Tibial nerve (tissue), 4 donors: ENCODE data around the gene LAMB4. TPM values are rescaled to one million over a fixed set of nuclear protein-coding genes. Genes with fewer than 3 reads are reported as not detected.

Source experiments
- DNase-seq, 2 donors: peaks; one replicate each; pipeline ENCODE4 v3.0.0-alpha.2; 2019; ENCODE audit warnings: low spot score in 2 of 2
- H3K27ac ChIP-seq, 4 donors: fragments of 200-600 bp; sonication (generic) in 3 of 4; one replicate each; pipeline ENCODE4 v1.5.1; 2017 to 2019; ENCODE audit warnings: mild to moderate bottlenecking in 1 of 4
- H3K27me3 ChIP-seq, 2 donors: fragments of 200-600 bp; sonication (generic) in 1 of 2; one replicate each; pipeline versions ENCODE4 v1.5.1 to v1.6.0; 2017 to 2019
- H3K36me3 ChIP-seq, 3 donors: fragments of 200-600 bp; sonication (generic); one replicate each; pipeline ENCODE4 v1.5.1; 2018 to 2019
- H3K4me1 ChIP-seq, 4 donors: fragments of 200-600 bp; sonication (generic) in 3 of 4; one replicate each; pipeline ENCODE4 v1.5.1; 2017 to 2019
- H3K4me3 ChIP-seq, 4 donors: fragments of 200-600 bp; sonication (generic) in 3 of 4; one replicate each; pipeline ENCODE4 v1.5.1; 2017 to 2019; ENCODE audit warnings: mild to moderate bottlenecking in 1 of 4, moderate library complexity in 1 of 4
- H3K9me3 ChIP-seq, 4 donors: fragments of 200-600 bp; sonication (generic) in 3 of 4; one replicate each; pipeline ENCODE4 v1.5.1; 2017 to 2019
- CTCF ChIP-seq, 5 experiments: fragments of 200-600 bp in 3 of 5; fragments of 450-650 bp in 2 of 5; sonication (generic) in 3 of 5; IDR thresholded peaks; one replicate each; pipeline ENCODE4 v1.5.1; 2016 to 2019; ENCODE audit warnings: antibody characterized with exemption in 5 of 5, mild to moderate bottlenecking in 3 of 5, moderate library complexity in 2 of 5
- EP300 ChIP-seq, 2 donors: sonication (generic); formaldehyde crosslinking; IDR thresholded peaks; one replicate each; pipeline ENCODE4 v1.6.1; 2017; ENCODE audit warnings: antibody characterized with exemption in 2 of 2, mild to moderate bottlenecking in 1 of 2
- POLR2A ChIP-seq, 2 donors: fragments of 450-650 bp; IDR thresholded peaks; one replicate each; pipeline ENCODE4 v1.6.1; 2017; ENCODE audit warnings: antibody characterized with exemption in 2 of 2, mild to moderate bottlenecking in 2 of 2, moderate library complexity in 2 of 2
- WGBS, 2 donors: methylation state at CpG; one replicate each; pipeline ENCODE4 v1.1.5; 2018; 5-methylcytosine and 5-hydroxymethylcytosine counted together
- total RNA-seq, 4 donors: library from RNA; depleted of rRNA; stranded (reverse); fragments of >200 nt; gene quantifications; one replicate each; pipeline ENCODE4 v1.1.0, GENCODE V29; 2016

Gene LAMB4
- 1 to 10 TPM in 1 of 4 donors, under 1 TPM in 2, not detected in 1; 0.22 to 1.2 (median 0.42) TPM for total RNA-seq

GRCh38 chr7:108130261-108130660 is at the start of gene LAMB4:
TSS of gene LAMB4 (minus strand) at chr7:108130361. CDS start at chr7:108123164, 7,197 bp downstream.
- Histone ChIP-seq H3K4me1 (no peaks in the 10 kb centered on the region), H3K9me3 (no peaks in the 10 kb centered on the region), H3K36me3 (no peaks in the 10 kb centered on the region), H3K4me3 (no peak within 1 kb of the TSS), H3K27me3 (no peaks in the 10 kb centered on the region), H3K27ac (no peak within 1 kb of the TSS)
- 89 to 93% methylated on average over 3 of the region's 3 CpGs for whole genome bisulfite sequencing, 2 donors
- no peak for DNase-seq
- no peak for TF ChIP-seq EP300 (IDR thresholded peaks at IDR 0.05)
- no peak for TF ChIP-seq CTCF (IDR thresholded peaks at IDR 0.05)
- no peak for TF ChIP-seq POLR2A (IDR thresholded peaks at IDR 0.05)

DNA sequence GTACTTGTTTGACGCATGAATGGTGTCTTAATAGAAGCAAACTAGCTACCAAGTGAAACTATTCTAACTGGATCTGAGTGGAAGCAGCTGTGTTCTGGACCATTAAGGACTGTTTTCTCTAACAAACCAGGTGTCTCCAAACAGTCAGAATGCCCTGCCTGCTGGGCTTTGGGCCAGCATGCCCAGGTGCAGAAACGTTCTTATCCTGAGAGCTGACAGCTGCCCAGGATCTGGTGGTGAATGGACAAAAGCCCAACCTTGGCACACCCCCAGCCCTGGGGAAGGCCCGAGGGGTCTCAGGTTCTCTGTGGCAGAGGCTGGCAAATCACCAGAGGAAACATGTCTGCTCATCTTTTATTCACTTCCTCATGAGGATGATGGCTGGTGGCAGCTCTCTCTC is 48.2 kb upstream of the LAMB4 start:
- H3K27me3 ChIP-seq = no peaks in the 10 kb centered on the region
- H3K27ac ChIP-seq = no peak overlapping the region
- peaks cover 0 to 4% (median 0%) of the 10 kb centered on the region in 3 donors for H3K36me3 ChIP-seq
- no peaks in the 10 kb centered on the region for H3K9me3 ChIP-seq
- H3K4me1 ChIP-seq = no peaks in the 10 kb centered on the region
- H3K4me3 ChIP-seq = no peak overlapping the region
- TF ChIP-seq POLR2A (IDR thresholded peaks at IDR 0.05) = no peak
- no peak for TF ChIP-seq EP300 (IDR thresholded peaks at IDR 0.05)
- no peak for TF ChIP-seq CTCF (IDR thresholded peaks at IDR 0.05)
- WGBS, 2 donors = 56 to 57% methylated on average over 3 of the region's 3 CpGs
- DNase-seq = no peak

- DNase-seq = no peak
- no peaks in the 10 kb centered on the region for H3K4me1 ChIP-seq
- no peak overlapping the region for H3K27ac ChIP-seq
- 92 to 95% methylated on average over 8 of the region's 8 CpGs for WGBS, 2 donors
- no peaks in the 10 kb centered on the region for H3K9me3 ChIP-seq
- no peak overlapping the region for H3K4me3 ChIP-seq
- no peaks in the 10 kb centered on the region for H3K36me3 ChIP-seq
- no peaks in the 10 kb centered on the region for H3K27me3 ChIP-seq
- TF ChIP-seq EP300 (IDR thresholded peaks at IDR 0.05) (no peak), CTCF (IDR thresholded peaks at IDR 0.05) (no peak)
Observed at GRCh38 chr7:108171164-108171563, 41.0 kb upstream of the LAMB4 start.

- H3K9me3 ChIP-seq = no peaks in the 10 kb centered on the region
- TF ChIP-seq POLR2A (IDR thresholded peaks at IDR 0.05) = no peak
- TF ChIP-seq CTCF (IDR thresholded peaks at IDR 0.05) = no peak
- no peak for TF ChIP-seq EP300 (IDR thresholded peaks at IDR 0.05)
- WGBS, 2 donors = 68 to 69% methylated on average over 5 of the region's 5 CpGs
- DNase-seq = no peak
- H3K4me3 ChIP-seq = no peak overlapping the region
- H3K4me1 ChIP-seq = no peaks in the 10 kb centered on the region
- H3K27ac ChIP-seq = no peak overlapping the region
- no peaks in the 10 kb centered on the region for H3K36me3 ChIP-seq
- H3K27me3 ChIP-seq = no peaks in the 10 kb centered on the region
Observed at GRCh38 chr7:108170251-108170650, 40.1 kb upstream of the LAMB4 start.

DNA sequence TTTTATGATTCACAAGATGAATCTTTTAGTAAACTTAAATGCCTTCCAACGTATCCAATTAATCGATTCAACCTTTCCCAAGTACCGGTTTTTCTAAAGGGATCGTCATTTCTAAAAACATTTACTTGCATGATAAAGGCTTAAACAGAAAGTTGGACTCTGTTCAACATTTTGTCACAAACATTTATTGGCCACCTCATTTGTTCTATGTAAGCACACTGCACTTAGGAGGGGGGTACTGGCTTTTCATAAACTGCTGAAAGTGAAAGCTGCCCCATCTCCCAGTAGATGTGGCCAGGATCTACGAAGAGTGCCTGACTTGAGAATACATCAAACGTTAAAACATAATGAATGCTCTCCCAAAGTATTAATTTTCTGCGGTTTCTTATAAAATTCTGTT is 37.3 kb upstream of the LAMB4 start:
- WGBS, 2 donors = 55 to 58% methylated on average over 7 of the region's 7 CpGs
- Histone ChIP-seq H3K27ac (peak overlapping the region in 1 of 4 donors; percentile 16), H3K4me3 (no peak overlapping the region)

More for the DNA sequence above, 37.3 kb upstream of the LAMB4 start:
- no peaks in the 10 kb centered on the region for H3K36me3 ChIP-seq
- DNase-seq = no peak
- no peaks in the 10 kb centered on the region for H3K9me3 ChIP-seq
- H3K4me1 ChIP-seq = no peaks in the 10 kb centered on the region
- TF ChIP-seq EP300 (IDR thresholded peaks at IDR 0.05) (no peak), CTCF (IDR thresholded peaks at IDR 0.05) (no peak), POLR2A (IDR thresholded peaks at IDR 0.05) (no peak)
- H3K27me3 ChIP-seq = no peaks in the 10 kb centered on the region
